Mesodermal cell (in vitro differentiated cells): ENCODE data around the gene LIPN.

Experiments used
- H3K27ac ChIP-seq: 2 replicates; pipeline ENCODE4 v1.7.0; 2013; ENCODE audit warnings: mild to moderate bottlenecking, low read depth, low read length, moderate library complexity; ENCODE audit not compliant: severe bottlenecking
- H3K36me3 ChIP-seq: 2 replicates; pipeline ENCODE4 v1.7.1; 2013; ENCODE audit warnings: mild to moderate bottlenecking, low read length, moderate library complexity; ENCODE audit not compliant: control insufficient read depth, insufficient read depth
- H3K4me1 ChIP-seq: one replicate; pipeline ENCODE4 v1.7.1; 2013; ENCODE audit warnings: mild to moderate bottlenecking, low read length; ENCODE audit not compliant: insufficient read depth, control insufficient read depth, poor library complexity, severe bottlenecking
- H3K4me3 ChIP-seq: 2 replicates; pipeline ENCODE4 v1.7.0; 2013; ENCODE audit warnings: low read length, control low read depth, mild to moderate bottlenecking; ENCODE audit not compliant: insufficient read depth, poor library complexity, severe bottlenecking; ENCODE audit errors: extremely low read depth
- H3K9me3 ChIP-seq: 2 replicates; pipeline ENCODE4 v1.7.1; 2013; ENCODE audit warnings: mild to moderate bottlenecking, low read length, moderate library complexity; ENCODE audit not compliant: control insufficient read depth
- WGBS, 2 experiments: methylation state at CpG; one replicate each; pipeline ENCODE4 v1.1.5; 2013; ENCODE audit warnings: missing lambda C conversion rate in 2 of 2; ENCODE audit not compliant: insufficient coverage in 2 of 2; 5-methylcytosine and 5-hydroxymethylcytosine counted together

Gene LIPN

DNA sequence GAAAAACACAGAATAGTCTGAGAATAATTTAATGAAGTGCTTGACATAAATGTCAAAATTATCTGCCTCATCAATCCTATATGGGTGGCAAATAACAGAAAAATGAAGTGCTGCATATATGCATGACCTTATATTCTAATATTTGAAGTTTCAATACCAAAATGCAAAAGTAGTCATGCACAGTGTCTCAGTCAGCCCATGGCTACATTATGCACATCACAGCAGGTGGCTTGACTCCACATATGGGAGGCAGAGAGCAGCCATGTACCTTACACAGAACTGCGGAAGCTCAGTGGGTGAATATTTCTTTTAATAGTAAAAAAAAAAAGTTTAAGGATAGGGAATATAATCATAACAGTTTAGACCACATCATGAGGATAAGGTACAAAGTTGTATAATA lies 17.4 kb upstream of the LIPN start:
- no CpG with 5 or more reads among the region's 1 CpG for WGBS, 2 experiments
- H3K9me3 ChIP-seq = no peaks in the 10 kb centered on the region
- H3K4me1 ChIP-seq = no peaks in the 10 kb centered on the region
- H3K36me3 ChIP-seq = no peaks in the 10 kb centered on the region
- no peak overlapping the region for H3K4me3 ChIP-seq
- no peak overlapping the region for H3K27ac ChIP-seq

DNA sequence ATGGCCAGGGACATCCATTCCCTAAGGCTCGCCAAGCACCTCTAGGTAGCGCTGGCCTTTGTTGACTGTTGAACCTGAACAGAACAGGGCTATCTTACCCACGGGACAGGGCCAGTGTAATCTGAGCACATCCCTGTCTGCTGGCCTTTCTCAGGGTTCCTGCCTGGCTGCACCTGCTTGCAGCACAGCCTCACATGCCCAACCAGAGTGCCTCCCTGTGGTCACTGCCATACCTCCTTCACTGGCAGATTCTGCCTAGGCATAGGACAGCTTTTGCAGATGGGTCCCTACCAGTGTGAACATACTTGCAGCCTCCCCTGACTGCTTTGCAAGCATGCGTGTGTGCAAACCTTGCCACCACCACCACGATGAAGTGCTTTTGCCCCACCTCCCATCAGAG lies 15.8 kb upstream of the LIPN start:
- no peaks in the 10 kb centered on the region for H3K4me1 ChIP-seq
- no peaks in the 10 kb centered on the region for H3K36me3 ChIP-seq
- no peaks in the 10 kb centered on the region for H3K9me3 ChIP-seq
- no peak overlapping the region for H3K4me3 ChIP-seq
- no peak overlapping the region for H3K27ac ChIP-seq
- 66 to 83% methylated on average over 3 of the region's 5 CpGs for WGBS, 2 experiments

DNA sequence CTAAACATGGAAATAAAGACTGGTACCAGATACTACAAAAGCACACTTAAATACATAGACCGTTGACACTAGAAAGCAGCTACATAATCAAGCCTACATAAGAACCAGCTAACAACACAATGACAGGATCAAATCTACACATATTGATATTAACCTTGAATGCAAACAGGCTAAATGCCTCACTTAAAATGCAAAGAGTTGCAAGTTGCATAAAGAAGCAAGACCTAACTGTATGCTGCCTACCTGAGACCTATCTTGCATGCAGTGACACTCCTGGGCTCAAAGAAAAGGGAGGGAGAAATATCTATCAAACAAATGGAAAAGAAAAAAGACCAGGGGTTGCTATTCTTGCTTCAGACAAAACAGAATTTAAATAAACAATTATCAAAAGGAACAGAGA lies 14.2 kb upstream of the LIPN start:
- H3K9me3 ChIP-seq = peaks cover 3% of the 10 kb centered on the region
- 88% methylated on average over 1 of the region's 1 CpG; no CpG with 5 or more reads in 1 of the 2 experiments for WGBS, 2 experiments
- no peaks in the 10 kb centered on the region for H3K4me1 ChIP-seq

DNA sequence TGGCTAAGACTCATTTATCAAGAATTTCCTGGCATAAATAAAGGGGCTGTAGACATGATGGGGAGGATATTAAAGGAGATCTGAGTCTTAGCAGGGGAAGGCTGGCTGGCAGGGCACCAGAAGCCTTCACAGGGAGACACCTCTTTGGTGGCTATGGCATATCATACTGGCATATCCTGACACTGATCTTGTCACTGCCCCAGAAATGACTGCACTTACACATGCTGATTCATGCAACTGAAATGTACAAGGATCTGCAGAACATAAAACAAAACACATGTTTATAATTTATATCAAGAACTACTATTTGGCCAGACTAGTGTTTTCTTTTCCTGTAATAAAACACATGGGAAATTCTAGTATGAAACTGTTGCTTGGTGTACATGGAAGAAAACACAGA lies 5.5 kb upstream of the LIPN start:
- no peaks in the 10 kb centered on the region for H3K36me3 ChIP-seq
- H3K9me3 ChIP-seq = peaks cover 2% of the 10 kb centered on the region
- no peaks in the 10 kb centered on the region for H3K4me1 ChIP-seq
- H3K4me3 ChIP-seq = no peak overlapping the region
- no peak overlapping the region for H3K27ac ChIP-seq

More for the DNA sequence above, 14.2 kb upstream of the LIPN start:
- no peaks in the 10 kb centered on the region for H3K36me3 ChIP-seq
- H3K4me3 ChIP-seq = no peak overlapping the region
- H3K27ac ChIP-seq = no peak overlapping the region

DNA sequence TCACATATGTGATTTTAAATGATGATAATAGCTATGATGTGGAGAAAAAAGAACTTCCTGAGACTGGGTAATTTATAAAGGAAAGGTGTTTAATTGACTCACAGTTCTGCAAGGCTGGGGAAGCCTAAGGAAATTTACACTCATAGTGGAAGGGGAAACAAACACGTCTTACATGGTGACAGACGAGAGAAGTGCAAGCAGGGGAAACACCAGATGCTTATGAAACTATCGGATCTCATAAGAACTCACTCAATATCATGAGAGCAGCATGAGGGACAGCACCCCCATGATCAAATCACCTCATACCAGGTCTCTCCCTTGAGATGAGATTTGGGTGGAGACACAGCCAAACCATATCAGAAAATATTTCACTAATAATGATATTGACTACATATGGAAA lies 4.1 kb upstream of the LIPN start:
- Histone ChIP-seq H3K9me3 (no peaks in the 10 kb centered on the region), H3K4me1 (no peaks in the 10 kb centered on the region), H3K27ac (no peak overlapping the region), H3K4me3 (no peak overlapping the region), H3K36me3 (no peaks in the 10 kb centered on the region)
- 77 to 100% methylated on average over 2 to 3 of the region's 3 CpGs for WGBS, 2 experiments

DNA sequence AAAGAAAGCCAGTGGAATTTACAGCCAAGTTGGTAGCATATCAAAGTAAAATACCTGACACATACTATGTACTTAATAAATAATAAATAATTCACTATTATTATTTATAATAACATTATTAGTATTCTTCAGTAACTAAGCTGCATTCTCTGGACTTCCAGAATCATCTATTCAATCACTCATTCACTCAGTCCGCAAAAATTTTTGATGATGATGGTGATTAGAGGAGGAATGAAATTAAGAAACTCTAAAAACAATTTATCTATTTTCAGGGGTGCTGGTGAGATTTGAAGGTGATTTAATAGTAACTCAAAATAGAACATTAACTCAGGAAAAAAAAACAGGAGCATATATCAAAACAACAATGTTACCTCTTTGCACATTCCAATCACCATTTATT lies 3.2 kb upstream of the LIPN start:
- H3K9me3 ChIP-seq = no peaks in the 10 kb centered on the region
- H3K27ac ChIP-seq = no peak overlapping the region

DNA sequence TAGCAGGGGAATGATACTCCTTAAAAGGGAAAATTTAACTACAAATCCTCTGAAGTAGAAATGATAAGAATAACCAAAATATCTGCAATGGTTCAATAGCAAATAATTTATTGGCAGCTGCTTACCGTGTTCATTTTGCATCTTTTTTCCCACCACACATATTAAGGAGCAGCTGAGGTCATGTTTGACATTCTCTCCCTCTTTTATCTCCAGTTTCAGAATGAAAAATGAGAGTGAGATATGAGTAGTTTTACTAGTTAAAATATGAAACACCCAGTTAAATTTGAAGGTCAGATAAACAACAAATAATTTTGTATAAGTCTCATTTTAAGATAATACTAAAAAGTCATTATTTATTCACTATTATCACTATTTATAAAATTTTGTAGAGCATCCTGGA lies 3.1 kb downstream of the LIPN start:
- Histone ChIP-seq H3K27ac (no peak overlapping the region), H3K9me3 (no peaks in the 10 kb centered on the region), H3K4me3 (no peak overlapping the region), H3K4me1 (no peaks in the 10 kb centered on the region), H3K36me3 (no peaks in the 10 kb centered on the region)
- WGBS, 2 experiments = no CpG with 5 or more reads among the region's 1 CpG

More for the DNA sequence above, 3.2 kb upstream of the LIPN start:
- H3K4me3 ChIP-seq = no peak overlapping the region
- WGBS, 2 experiments = no CpG with 5 or more reads among the region's 1 CpG
- H3K36me3 ChIP-seq = no peaks in the 10 kb centered on the region
- no peaks in the 10 kb centered on the region for H3K4me1 ChIP-seq

DNA sequence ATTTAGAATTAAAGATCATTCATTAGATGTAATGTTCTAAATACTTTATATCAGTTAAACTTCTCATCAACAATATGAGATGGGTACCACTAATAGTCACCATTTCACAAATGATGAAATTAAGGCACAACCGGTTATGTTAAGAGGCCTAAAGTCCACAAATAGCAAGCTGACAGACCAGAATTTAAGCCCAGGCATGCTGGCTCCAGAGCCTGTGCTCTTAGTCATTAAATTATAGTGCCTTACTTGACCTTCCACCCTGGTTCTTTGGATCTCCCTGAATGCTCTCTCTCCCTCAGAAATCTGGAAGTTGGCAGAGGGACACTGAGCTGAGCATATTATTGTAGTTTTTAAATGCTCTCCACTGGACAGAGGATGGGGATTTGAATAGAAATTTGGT lies 3.6 kb downstream of the LIPN start:
- Histone ChIP-seq H3K27ac (no peak overlapping the region), H3K4me1 (no peaks in the 10 kb centered on the region), H3K4me3 (no peak overlapping the region), H3K9me3 (no peaks in the 10 kb centered on the region), H3K36me3 (no peaks in the 10 kb centered on the region)
- WGBS, 2 experiments = 100% methylated on average over 1 of the region's 1 CpG

DNA sequence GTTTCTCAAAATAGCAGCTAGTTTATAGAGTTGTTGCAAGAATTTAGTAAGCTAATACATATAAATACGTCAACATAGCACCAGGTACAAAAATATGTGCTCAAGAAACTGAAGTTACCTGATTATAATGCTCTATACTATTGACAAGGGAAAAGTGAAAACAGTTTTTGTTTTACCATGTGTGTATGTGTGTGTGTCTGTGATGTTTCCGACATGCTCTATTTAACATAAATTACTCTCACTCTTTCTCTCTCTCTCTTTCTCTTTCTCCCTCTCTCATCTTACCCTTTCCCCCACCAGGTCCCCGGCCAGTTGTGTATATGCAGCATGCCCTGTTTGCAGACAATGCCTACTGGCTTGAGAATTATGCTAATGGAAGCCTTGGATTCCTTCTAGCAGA lies 4.3 kb downstream of the LIPN start:
- Histone ChIP-seq H3K27ac (no peak overlapping the region), H3K4me3 (no peak overlapping the region), H3K36me3 (no peaks in the 10 kb centered on the region), H3K4me1 (no peaks in the 10 kb centered on the region), H3K9me3 (no peaks in the 10 kb centered on the region)
- WGBS, 2 experiments = 86% methylated on average over 1 of the region's 3 CpGs; no CpG with 5 or more reads in 1 of the 2 experiments

DNA sequence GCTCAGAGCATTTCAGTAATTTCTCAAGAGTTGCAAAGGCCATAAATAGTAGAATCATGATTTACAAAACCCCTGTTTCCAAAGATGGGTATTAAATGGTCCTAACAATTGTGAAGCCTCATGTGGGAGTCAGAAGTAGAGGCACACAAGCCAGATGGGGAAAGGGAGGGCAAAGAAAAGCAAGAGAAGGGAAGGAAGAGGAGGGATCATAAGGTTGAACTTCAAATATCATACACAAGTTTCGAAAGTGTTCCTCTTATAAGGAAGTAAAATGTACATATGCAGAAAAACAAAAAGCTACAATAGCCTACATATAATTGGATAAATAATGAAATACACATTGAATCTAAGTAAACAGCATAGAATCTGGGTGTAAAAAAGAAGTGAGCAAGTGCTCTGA lies 6.0 kb downstream of the LIPN start:
- Histone ChIP-seq H3K9me3 (no peaks in the 10 kb centered on the region), H3K27ac (no peak overlapping the region), H3K36me3 (no peaks in the 10 kb centered on the region), H3K4me1 (no peaks in the 10 kb centered on the region), H3K4me3 (no peak overlapping the region)
- WGBS, 2 experiments = no CpG with 5 or more reads among the region's 1 CpG

DNA sequence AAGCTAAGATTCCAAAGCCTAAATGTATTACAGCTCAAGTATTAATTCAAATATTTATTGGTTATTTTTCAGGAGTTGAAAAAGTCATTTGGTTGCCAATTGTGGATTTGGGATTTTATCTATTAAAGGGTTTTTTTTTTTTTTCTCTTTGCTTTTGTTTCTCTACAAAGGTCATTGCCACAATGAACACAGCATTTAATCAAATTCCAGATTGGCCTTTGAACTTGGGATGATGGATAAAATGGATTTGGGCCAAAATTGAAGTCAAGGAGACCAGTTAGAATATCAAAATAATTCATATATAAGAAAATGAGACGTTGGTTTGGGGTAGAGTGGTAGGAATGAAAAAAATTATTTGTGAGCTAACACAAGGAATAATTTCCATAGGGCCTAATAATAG lies 9.6 kb downstream of the LIPN start:
- no peaks in the 10 kb centered on the region for H3K36me3 ChIP-seq
- H3K27ac ChIP-seq = no peak overlapping the region
- no peaks in the 10 kb centered on the region for H3K9me3 ChIP-seq
- H3K4me1 ChIP-seq = no peaks in the 10 kb centered on the region
- no peak overlapping the region for H3K4me3 ChIP-seq
- 83% methylated on average over 1 of the region's 1 CpG; no CpG with 5 or more reads in 1 of the 2 experiments for WGBS, 2 experiments

DNA sequence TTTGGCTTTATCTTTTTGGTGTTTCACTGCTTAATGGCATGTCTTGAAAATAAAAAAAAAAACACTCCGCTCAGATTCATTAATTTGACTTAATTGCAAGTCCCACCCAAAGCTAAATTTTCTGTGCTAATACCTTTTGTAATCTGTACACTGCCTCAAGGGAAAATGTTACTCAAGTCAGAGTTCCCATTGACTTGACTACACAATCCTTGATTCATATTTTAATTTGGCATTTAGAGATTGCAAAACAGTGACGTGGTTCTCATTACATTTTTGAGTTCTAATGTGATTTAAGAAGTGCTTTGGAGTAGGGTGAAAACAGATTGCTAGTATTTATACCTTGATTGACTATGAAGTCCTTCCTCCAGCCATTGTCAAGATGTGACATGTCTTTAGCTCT lies 21.4 kb downstream of the LIPN start:
- no peaks in the 10 kb centered on the region for H3K9me3 ChIP-seq
- WGBS, 2 experiments = 80 to 100% methylated on average over 1 to 2 of the region's 2 CpGs
- H3K27ac ChIP-seq = no peak overlapping the region
- H3K36me3 ChIP-seq = no peaks in the 10 kb centered on the region
- H3K4me3 ChIP-seq = no peak overlapping the region
- no peaks in the 10 kb centered on the region for H3K4me1 ChIP-seq
